Motor neuron (in vitro differentiated cells): ENCODE measurements around the gene TMEM182. TPM values are rescaled to one million over a fixed set of nuclear protein-coding genes. Genes with fewer than 3 reads are reported as not detected.

ENCODE experiments used
- ATAC-seq, 8 experiments: fragments of 200-7000 bp; cut with Tn5 transposase; replicated peaks in 6 of 8; 2 replicates each; pipeline ENCODE4 v1.8.0; 2021; ENCODE audit warnings: mild to moderate bottlenecking in 8 of 8, moderate library complexity in 8 of 8
- H3K27ac ChIP-seq, 2 donors: fragments of 250-450 bp; sonication (Bioruptor Pico); 2 replicates each; pipeline ENCODE4 v1.9.0; 2021; ENCODE audit warnings: antibody characterized with exemption in 2 of 2, mild to moderate bottlenecking in 2 of 2, moderate library complexity in 1 of 2
- H3K4me1 ChIP-seq, 2 donors: fragments of 250-450 bp; sonication (Bioruptor Pico); replicated peaks in 1 of 2; 2 replicates each; pipeline ENCODE4 v1.6.1; 2021; ENCODE audit warnings: antibody characterized with exemption in 2 of 2, mild to moderate bottlenecking in 2 of 2, moderate library complexity in 1 of 2
- H3K4me3 ChIP-seq, 5 donors: fragments of 250-450 bp; sonication (Bioruptor Pico); 2 replicates each; pipeline ENCODE4 v1.9.0; 2021; ENCODE audit warnings: antibody characterized with exemption in 5 of 5, mild to moderate bottlenecking in 5 of 5, moderate library complexity in 4 of 5
- WGBS, 10 experiments: fragments of 450-650 bp; shearing (Covaris generic); methylation state at CpG; one replicate each; pipeline ENCODE4 v1.0.0; 2022; 5-methylcytosine and 5-hydroxymethylcytosine counted together
- in situ Hi-C, 9 experiments: fragments of 400-800 bp; cut with MboI; loops; one replicate each; pipeline ENCODE4 v1.15.0; 2021; ENCODE audit warnings: low sequenced_read_pairs in 9 of 9, low pct_unique_long_range_greater_than_20kb in 2 of 9; ENCODE audit not compliant: unreplicated experiment in 9 of 9
- total RNA-seq, 8 experiments: library from RNA; unstranded; fragments of 300-600 nt; gene quantifications; 2 replicates each; pipeline versions ENCODE4 v1.2.3 to v1.2.4, GENCODE V29; 2022

Gene TMEM182
- total RNA-seq, 8 experiments from 2014 or later = 3.1 to 9.3 (median 6.2) TPM

DNA sequence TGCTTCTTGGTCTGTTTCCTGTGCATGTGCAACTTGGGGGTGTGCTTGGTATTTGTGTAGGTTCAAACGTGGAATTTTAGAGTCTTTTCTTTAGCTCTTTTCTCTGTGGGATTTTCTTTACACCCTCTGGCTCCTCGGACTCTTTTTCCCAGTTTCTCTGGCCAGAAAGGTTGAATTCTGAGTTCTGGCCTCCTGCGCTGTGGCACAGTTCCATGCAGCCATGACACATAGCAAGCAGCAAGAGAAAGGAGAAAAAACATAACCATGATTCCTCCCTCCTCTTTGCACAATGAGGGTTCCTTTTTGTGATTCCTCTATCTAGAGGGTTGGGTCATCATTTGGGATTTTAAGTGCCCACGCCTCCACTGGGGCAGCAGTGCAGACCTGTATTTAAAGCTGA is 33.8 kb downstream of the TMEM182 start:
- Histone ChIP-seq H3K4me3 (no peak overlapping the region), H3K27ac (no peak overlapping the region), H3K4me1 (no peaks in the 10 kb centered on the region)
- in situ Hi-C loops = no loop called here
- no peak for ATAC-seq
- 28 to 100% (median 83%) methylated on average over 2 to 4 of the region's 4 CpGs; no CpG with 5 or more reads in 3 of the 10 experiments for WGBS, 10 experiments

DNA sequence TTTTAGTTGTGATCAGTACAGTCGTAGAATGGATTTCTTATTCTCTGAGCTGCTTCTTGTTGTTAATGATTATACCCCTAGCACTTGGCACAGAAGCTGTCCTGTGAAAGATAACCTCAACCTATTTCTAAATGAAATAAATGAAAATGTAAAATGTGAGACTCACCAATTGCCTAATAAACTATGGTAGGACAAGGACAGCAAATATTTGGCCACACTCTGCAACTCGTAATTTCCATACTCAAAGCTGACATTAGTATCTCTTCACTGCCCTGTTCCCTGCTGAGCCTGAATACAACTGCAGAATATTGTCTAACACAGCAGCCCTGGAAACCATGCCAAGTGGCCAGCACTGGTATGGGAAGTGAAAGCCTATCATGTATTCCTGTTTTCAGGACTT is 34.5 kb downstream of the TMEM182 start:
- 0 to 100% (median 77%) methylated on average over 1 to 2 of the region's 2 CpGs; no CpG with 5 or more reads in 1 of the 10 experiments for WGBS, 10 experiments
- Histone ChIP-seq H3K4me3 (no peak overlapping the region), H3K27ac (no peak overlapping the region), H3K4me1 (no peaks in the 10 kb centered on the region)
- in situ Hi-C loops = no loop called here
- peak in 2 of 8 experiments; percentile 73 to 85 for ATAC-seq

DNA sequence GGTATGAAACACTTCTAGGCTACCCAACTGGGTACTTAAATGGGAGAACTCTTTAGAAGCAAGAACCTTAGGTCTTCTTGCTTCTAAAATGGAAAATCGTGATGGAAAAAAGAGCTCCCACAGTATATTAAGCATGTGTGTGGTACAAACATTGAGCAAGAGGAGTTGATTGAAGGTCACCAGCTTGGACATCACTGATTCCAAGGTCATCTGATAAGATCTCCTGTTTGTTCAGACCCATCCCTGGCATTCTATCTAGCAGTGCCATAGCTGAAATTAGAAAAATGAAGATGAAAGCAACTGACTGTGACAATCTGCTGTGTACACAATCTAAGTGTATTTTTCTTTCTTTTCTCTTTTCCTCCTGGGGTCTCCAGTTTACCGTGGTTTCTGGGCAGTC is 35.7 kb downstream of the TMEM182 start:
- no peak for ATAC-seq
- H3K27ac ChIP-seq = no peak overlapping the region
- no peak overlapping the region for H3K4me3 ChIP-seq
- WGBS, 10 experiments = 0 to 100% (median 71%) methylated on average over 1 to 2 of the region's 2 CpGs; no CpG with 5 or more reads in 2 of the 10 experiments
- H3K4me1 ChIP-seq = no peaks in the 10 kb centered on the region
- in situ Hi-C loops = no loop called here

DNA sequence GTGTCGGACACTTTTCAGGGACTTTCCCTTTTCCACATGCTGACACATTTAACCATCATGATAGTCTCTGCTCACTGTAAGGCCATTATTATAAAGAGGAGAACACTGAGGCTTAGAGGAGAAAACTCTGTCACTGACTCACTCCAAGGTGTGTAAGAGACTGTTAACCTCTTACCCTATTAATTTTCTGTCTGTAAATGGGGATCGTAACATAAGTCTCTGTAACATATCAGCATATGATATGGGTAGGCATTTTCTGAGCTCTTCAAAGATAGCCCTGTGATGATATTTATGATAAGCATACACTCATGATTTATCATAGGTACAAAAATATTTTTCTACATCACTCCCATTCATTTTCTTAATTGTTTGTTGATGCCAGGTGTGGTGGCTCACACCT is 36.4 kb downstream of the TMEM182 start:
- in situ Hi-C loops = no loop called here
- no peak for ATAC-seq
- WGBS, 10 experiments = 20 to 100% (median 100%) methylated on average over 1 to 2 of the region's 2 CpGs; no CpG with 5 or more reads in 3 of the 10 experiments
- Histone ChIP-seq H3K27ac (no peak overlapping the region), H3K4me3 (no peak overlapping the region), H3K4me1 (no peaks in the 10 kb centered on the region)

DNA sequence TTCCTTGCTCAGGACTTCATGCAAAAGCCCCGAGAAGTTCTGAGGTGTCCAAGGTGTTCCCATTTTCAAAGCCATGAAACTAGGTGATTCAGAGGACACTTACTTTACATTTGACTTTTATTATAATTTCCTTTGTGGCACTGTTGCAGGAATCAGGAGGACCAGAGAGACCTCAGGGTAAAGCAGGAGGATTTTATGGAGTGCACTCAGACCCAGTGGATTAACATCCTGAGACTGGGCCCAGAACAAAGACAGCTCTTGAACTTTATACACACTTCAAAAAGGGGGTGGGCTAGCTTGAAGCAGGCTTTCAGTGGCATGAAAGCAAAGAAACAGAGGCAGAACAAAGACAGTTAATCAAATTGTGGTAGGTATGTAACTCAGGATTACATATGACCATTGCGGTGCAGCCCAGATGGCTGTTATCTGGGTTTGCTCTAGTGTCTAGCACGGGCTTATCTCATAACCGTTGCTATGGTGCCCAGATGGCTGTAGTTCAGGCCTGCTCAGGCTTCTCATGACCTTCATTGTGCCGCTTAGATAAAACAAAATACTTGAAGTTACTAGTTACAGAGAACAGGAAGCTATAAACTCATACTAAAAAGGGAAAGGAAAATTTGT is 39.4 kb downstream of the TMEM182 start:
- in situ Hi-C loops = no loop called here
- Histone ChIP-seq H3K27ac (no peak overlapping the region), H3K4me3 (no peak overlapping the region), H3K4me1 (no peaks in the 10 kb centered on the region)
- no peak for ATAC-seq
- 28 to 100% (median 79%) methylated on average over 1 to 5 of the region's 5 CpGs; no CpG with 5 or more reads in 1 of the 10 experiments for WGBS, 10 experiments

DNA sequence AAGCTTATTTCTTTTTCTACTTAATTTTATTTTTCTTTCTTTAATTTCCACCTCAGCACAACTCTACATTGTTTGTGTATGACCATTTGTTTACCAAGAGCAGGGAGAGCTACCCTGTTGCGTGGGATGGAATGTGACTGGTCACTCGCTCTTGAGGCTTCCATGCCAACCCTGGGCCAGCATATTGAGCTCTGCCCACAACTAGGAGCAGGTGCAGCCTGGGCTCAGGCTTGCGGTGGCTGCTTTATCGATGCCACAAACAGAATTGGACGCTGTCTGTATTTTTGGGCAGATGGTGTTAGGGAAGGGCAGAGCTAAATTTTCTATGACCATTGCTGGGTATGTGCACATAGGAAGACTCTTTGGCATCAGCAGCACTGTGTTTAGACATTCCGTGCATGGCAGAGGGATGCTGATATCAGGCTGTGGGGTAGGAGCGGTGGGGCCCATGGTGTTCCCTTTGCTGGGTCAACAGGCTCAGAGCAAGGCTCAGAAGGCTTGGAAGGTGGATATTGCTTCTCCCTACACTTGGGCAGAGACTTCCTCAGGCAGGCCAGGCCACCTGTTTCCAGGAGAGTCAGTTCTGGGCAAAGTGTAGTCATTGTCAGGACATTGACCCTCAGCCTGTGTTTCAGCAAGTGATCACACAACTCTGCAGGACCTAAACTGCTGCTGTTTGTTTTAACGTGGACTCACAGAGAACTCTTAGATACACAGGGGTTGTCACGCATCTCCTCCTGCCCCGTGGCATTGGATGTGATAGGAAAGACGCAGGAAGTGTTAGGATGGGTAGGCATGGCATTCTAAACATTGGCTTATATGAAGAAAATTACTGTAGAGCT is 40.2 kb downstream of the TMEM182 start:
- WGBS, 10 experiments = 33 to 97% (median 88%) methylated on average over 1 to 9 of the region's 11 CpGs; no CpG with 5 or more reads in 1 of the 10 experiments
- Histone ChIP-seq H3K4me1 (no peaks in the 10 kb centered on the region), H3K4me3 (no peak overlapping the region), H3K27ac (no peak overlapping the region)
- in situ Hi-C loops = no loop called here
- no peak for ATAC-seq

DNA sequence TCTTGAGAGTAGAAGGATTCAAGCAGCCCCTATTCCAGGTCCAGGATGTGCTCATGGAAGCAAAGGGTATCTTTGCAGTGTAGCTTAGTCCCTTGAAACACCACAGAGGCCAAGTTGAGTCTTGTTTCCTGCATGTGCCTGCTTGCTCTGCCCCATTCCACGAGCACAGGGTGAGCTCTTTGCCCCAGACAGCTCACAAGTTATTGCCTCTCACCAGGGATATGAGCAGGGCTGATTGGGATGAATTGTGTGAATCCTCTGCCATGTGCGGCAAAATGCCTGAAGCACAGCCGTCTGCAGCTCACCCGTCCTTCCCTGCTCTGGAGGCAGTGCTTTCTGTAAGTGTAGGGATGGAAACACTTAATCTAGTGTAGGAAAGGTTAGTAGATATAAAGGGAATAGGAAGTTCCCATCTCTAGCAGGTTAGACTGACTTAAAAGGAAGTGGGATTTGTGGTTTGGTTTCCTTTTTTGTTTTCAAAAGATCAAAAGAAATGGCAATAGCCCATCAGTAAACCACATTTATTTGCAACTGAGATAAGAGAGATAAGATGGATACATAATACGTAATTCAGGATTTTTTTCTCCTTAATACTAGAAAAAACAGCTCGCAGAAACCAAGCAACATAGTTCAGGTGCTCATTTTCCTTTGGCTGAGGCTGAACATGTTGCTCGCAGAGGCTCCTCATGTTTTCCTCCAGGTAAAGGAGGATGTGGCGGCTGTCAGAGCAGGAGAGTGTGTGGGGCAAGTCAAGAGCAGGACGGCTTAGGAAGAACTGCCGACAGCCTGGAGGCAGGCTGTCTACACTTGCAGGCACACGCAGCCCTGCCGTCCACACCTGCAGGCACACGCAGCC is 41.4 kb downstream of the TMEM182 start:
- whole genome bisulfite sequencing, 10 experiments = 50 to 100% (median 84%) methylated on average over 2 to 11 of the region's 13 CpGs
- Histone ChIP-seq H3K4me3 (no peak overlapping the region), H3K27ac (no peak overlapping the region), H3K4me1 (no peaks in the 10 kb centered on the region)
- no peak for ATAC-seq
- in situ Hi-C loops = no loop called here

DNA sequence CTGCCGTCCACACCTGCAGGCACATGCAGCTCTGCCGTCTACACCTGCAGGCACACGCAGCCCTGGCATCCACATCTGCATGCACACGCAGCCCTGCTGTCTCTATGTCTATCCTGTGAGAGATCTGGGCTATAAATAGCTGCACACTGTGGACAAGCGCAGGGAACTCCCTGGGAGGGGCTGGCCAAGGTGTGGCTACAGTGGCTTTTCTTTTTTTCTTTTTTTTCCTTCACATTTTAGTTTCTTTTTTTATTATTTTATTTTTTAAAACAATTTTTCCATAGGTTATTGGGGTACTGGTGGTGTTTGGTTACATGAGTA is 42.0 kb downstream of the TMEM182 start:
- no peaks in the 10 kb centered on the region for H3K4me1 ChIP-seq
- no peak overlapping the region for H3K4me3 ChIP-seq
- in situ Hi-C loops = no loop called here
- no peak overlapping the region for H3K27ac ChIP-seq
- WGBS, 10 experiments = 0 to 97% (median 84%) methylated on average over 2 to 5 of the region's 5 CpGs; no CpG with 5 or more reads in 2 of the 10 experiments
- peak in 1 of 8 experiments; percentile 73 for ATAC-seq

DNA sequence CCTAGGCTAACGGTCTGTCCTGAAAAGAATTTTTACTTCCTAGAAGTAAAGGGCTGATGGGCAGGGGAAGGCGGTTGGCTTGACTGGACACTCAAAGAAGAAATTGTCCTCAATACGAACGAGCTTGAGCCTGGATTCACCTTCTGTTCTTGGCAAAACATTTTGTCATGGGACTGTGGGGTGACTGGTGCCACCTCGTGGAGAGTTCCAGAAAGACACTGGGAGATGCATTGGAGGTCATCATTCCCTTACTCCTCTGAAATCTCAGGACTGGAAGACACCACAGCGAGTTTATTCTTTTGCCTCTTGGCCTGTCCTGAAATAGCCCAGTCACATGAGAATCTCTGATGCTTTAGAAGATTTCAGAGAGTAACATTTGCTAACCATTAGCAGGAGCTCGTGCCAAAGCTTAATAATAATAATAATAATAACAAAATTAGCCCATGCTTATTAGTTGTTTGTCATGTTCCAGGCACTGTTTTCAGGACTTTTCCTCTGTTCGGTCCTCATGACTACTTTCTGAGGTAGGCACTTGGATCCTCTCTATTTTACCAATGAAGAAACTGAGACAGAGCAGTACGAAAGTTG is 44.5 kb downstream of the TMEM182 start:
- WGBS, 10 experiments = 4 to 60% (median 28%) methylated on average over 1 to 9 of the region's 9 CpGs
- in situ Hi-C loops = no loop called here
- no peak overlapping the region for H3K4me3 ChIP-seq
- ATAC-seq = peak in 6 of 8 experiments; percentile 25 to 95 (median 73)
- H3K4me1 ChIP-seq = no peaks in the 10 kb centered on the region
- H3K27ac ChIP-seq = no peak overlapping the region

DNA sequence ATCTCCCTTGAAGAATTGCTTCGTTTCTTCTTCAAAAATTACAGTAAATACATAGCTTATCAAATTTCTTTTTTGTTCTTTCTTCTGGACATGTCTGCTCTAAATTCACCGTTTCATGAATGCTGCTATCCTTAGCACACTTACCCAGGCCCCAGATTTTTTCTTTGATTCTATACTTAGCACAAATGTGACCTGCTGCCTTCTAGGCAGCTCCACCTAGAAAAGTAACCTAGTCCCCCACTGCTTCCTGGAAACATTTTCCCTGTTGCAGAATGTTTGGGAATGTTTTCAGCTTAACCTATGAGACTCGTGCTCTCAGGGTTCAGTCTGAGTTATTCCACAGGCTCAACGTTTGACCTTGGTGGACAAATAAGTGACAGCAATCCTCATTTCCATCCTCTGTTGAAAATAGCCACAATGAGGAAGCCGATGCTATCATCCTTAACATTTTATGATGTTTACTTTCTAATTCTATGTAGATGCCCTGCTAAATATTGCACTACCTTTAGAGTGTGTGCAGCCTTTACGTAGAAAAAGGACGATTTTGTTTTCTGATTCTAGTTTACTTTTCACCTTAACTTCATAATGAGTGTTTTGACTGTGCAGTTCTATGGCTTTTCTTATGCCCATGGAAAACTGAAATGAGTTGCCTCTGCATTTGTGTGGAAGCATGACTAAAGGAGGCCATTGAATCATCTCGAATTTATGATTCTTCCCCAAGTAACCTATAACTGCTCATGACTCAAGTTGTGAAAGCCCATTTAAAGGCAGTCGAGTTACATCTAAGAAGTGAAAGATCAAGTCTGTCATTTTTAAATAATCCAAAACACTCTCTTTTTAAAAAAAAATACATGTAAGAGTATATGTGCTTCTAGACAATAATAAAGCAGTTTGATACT is 47.7 kb downstream of the TMEM182 start:
- 26 to 96% (median 79%) methylated on average over 4 to 9 of the region's 9 CpGs; no CpG with 5 or more reads in 1 of the 10 experiments for WGBS, 10 experiments
- ATAC-seq = no peak
- no peak overlapping the region for H3K27ac ChIP-seq
- in situ Hi-C loops = no loop called here
- H3K4me1 ChIP-seq = no peaks in the 10 kb centered on the region
- H3K4me3 ChIP-seq = no peak overlapping the region

DNA sequence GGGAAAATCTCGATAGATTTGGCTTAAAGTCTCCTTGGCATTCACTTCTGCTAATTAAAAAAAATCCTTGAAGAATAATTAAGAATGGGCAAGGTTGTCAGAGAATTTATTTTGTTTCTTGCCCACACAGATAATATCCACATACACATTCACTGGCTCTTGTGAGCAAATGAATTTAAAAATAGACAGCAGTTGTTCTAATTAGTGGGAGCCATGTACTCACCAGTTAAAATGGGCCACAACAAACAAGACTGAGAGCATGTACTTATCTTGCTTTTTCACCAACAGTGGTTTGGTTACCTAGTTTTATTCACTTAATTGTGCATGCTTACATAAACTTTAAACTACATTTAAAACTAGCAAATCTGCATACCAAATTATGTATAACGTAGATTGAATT is 53.5 kb downstream of the TMEM182 start:
- in situ Hi-C loops = no loop called here
- Histone ChIP-seq H3K4me1 (no peaks in the 10 kb centered on the region), H3K27ac (no peak overlapping the region), H3K4me3 (no peak overlapping the region)
- ATAC-seq = no peak
- 26 to 100% (median 91%) methylated on average over 1 to 2 of the region's 2 CpGs for WGBS, 10 experiments

DNA sequence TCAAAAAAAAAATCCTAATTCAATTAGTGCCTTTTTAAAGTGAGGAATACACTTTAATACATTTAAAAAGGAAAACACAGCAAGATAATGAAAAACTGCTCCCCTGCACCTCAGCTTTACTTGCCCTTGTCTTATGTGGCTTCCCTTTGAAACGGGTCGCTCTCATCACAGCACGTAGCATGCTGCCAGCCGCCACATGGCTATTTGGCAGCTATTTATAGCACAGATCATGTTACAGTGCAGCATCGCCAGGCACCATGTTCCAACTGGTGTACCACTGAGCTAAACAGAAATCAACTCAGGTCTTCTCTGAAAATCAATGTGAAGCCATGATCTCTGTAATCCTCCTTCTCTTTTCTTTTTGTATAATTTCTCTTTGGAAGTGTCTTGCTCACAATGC is 65.1 kb downstream of the TMEM182 start:
- peak overlapping the region in 1 of 2 donors; percentile 38 for H3K27ac ChIP-seq
- ATAC-seq = peak; percentile 76 to 100 (median 96)
- in situ Hi-C loops = no loop called here
- H3K4me1 ChIP-seq = peaks cover 8 to 11% of the 10 kb centered on the region in 2 donors
- H3K4me3 ChIP-seq = no peak overlapping the region
- WGBS, 10 experiments = 0 to 30% (median 14%) methylated on average over 1 to 5 of the region's 5 CpGs; no CpG with 5 or more reads in 5 of the 10 experiments
